Glutamatergic neuron (in vitro differentiated cells): ENCODE data around the gene PSD4. TPM values are rescaled to one million over a fixed set of nuclear protein-coding genes. Genes with fewer than 3 reads are reported as not detected.

Experiments used
- DNase-seq: peaks from one replicate; pipeline ENCODE4 v3.0.0; 2022
- H3K27ac Mint-ChIP-seq: one replicate; pipeline ENCODE4 v1.8.0; 2020; ENCODE audit warnings: mild to moderate bottlenecking, mixed read lengths, inconsistent platforms; ENCODE audit not compliant: unreplicated experiment
- H3K27me3 Mint-ChIP-seq: one replicate; pipeline ENCODE4 v1.8.0; 2020; ENCODE audit warnings: mild to moderate bottlenecking, moderate library complexity, mixed read lengths, inconsistent platforms; ENCODE audit not compliant: unreplicated experiment
- H3K36me3 Mint-ChIP-seq: one replicate; pipeline ENCODE4 v1.8.0; 2020; ENCODE audit warnings: mild to moderate bottlenecking, mixed read lengths, inconsistent platforms; ENCODE audit not compliant: unreplicated experiment
- H3K4me1 Mint-ChIP-seq: one replicate; pipeline ENCODE4 v1.8.0; 2020; ENCODE audit warnings: mild to moderate bottlenecking, low read depth, mixed read lengths, inconsistent platforms; ENCODE audit not compliant: unreplicated experiment
- H3K4me3 Mint-ChIP-seq: one replicate; pipeline ENCODE4 v1.8.0; 2020; ENCODE audit warnings: mild to moderate bottlenecking, mixed read lengths, inconsistent platforms; ENCODE audit not compliant: unreplicated experiment
- H3K9me3 Mint-ChIP-seq: one replicate; pipeline ENCODE4 v1.8.0; 2020; ENCODE audit warnings: mild to moderate bottlenecking, moderate library complexity, mixed read lengths, inconsistent platforms; ENCODE audit not compliant: unreplicated experiment
- total RNA-seq: library from RNA; stranded (reverse); fragmentation: NEBNext Ultra II Directional; extraction: Animal tissue kit (Norgen Biotek cat#: 25700); gene quantifications from one replicate; pipeline ENCODE4 v1.2.1, GENCODE V29; 2021; ENCODE audit not compliant: unreplicated experiment
- TF ChIP-seq, protein P1 (sequence below): fragments of 200-600 bp; sonication (generic); IDR thresholded peaks from one replicate; pipeline ENCODE4 v1.5.0; 2021; ENCODE audit not compliant: partially characterized antibody, unreplicated experiment

The PSD4 gene
- total RNA-seq, 1 donor from 2014 or later, result 1.2 TPM

DNA sequence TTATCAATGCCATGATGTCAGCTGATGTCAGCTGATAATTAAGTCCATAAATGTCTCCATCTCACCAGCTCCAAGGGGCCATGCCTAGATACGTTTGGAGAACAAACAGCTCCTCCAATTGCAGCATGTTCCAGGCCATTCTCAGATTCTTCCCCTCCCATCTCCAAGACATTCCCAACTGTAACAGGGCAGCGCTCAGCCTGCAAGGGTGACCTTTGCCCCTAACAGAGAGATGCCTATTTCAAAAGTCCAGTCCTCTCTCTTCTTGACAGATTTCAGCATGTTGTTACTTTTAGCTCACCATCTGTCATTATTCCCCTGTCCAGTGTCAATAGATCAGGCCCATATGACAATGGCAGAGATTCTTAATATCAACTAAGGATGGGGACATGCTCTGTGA, 9.9 kb downstream of the PSD4 start:
- peak overlapping the region; percentile 11 for H3K27ac Mint-ChIP-seq
- TF ChIP-seq, protein P1, sequence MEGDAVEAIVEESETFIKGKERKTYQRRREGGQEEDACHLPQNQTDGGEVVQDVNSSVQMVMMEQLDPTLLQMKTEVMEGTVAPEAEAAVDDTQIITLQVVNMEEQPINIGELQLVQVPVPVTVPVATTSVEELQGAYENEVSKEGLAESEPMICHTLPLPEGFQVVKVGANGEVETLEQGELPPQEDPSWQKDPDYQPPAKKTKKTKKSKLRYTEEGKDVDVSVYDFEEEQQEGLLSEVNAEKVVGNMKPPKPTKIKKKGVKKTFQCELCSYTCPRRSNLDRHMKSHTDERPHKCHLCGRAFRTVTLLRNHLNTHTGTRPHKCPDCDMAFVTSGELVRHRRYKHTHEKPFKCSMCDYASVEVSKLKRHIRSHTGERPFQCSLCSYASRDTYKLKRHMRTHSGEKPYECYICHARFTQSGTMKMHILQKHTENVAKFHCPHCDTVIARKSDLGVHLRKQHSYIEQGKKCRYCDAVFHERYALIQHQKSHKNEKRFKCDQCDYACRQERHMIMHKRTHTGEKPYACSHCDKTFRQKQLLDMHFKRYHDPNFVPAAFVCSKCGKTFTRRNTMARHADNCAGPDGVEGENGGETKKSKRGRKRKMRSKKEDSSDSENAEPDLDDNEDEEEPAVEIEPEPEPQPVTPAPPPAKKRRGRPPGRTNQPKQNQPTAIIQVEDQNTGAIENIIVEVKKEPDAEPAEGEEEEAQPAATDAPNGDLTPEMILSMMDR, result no peak
- peaks cover 8% of the 10 kb centered on the region for H3K9me3 Mint-ChIP-seq
- H3K4me1 Mint-ChIP-seq, result peaks cover 19% of the 10 kb centered on the region
- H3K4me3 Mint-ChIP-seq, result peak overlapping the region; percentile 2
- H3K36me3 Mint-ChIP-seq, result no peaks in the 10 kb centered on the region
- peaks cover 10% of the 10 kb centered on the region for H3K27me3 Mint-ChIP-seq
- no peak for DNase-seq

DNA sequence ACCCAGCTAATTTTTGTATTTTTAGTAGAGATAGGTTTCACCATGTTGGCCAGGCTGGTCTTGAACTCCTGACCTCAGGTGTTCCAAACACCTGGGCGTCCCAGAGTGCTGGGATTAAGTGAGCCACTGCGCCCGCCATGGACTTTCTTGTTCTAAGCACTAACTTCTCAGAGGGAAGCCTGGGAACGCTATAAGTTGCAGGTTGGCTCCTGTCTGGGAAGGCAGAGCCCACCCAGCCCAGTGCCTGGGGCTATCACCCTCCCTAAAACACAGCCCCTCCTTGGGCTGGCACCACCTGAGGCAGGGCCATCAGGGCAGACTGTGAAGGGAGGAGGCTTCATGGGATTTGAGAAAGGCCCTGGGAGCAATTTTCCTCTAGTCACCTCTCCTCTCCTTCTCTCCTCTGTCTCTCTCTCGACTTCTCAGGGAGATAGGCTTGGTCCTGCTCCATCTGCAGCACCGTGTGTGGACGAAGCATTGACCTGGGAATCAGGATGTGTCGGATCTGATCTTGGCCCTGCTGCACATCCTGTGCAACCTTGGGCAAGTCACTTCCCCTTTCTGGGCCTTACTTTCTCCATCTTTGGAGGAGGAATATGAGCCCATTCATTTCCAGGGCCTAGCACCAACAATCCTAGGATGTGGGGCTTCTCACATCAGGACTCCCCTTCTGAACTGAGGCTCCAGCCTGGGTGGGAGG, 10.9 kb downstream of the PSD4 start:
- peaks cover 8% of the 10 kb centered on the region for H3K9me3 Mint-ChIP-seq
- H3K27me3 Mint-ChIP-seq, result peaks cover 10% of the 10 kb centered on the region
- no peaks in the 10 kb centered on the region for H3K36me3 Mint-ChIP-seq
- TF ChIP-seq, protein P1, result no peak
- no peak overlapping the region for H3K4me3 Mint-ChIP-seq
- no peak overlapping the region for H3K27ac Mint-ChIP-seq
- DNase-seq, result no peak
- peaks cover 19% of the 10 kb centered on the region for H3K4me1 Mint-ChIP-seq

DNA sequence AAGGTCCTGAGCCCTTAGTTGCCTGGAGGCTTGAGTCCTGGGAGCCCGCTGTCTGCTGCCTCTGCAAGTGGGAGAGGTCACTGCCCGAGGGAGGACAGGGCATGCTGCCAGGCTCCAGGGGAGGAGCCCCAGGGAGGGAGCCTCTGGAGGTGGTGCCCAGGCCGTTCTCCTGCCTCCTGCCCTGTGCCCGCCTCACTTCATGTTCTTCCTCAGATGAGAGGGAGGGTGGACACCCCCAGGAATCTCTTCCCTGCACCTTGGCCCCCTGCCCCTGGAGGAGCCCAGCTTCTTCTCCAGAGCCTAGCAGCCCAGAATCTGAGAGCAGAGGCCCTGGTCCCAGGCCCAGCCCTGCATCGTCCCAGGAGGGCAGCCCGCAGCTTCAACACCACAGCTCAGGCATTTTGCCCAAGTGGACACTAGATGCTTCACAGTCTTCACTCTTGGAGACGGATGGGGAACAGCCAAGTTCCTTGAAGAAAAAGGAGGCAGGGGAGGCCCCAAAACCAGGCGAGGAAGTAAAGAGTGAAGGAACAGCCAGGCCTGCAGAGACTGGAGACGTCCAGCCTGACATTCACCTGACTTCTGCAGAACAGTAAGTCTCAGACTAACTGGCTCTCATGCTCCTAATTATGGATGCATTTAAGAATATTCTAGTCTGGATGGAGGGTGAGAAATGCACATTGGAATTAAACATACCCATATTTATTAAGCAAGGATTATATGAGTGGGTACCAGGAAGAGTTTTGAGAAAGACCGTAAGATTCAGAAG, 12.1 kb downstream of the PSD4 start:
- H3K4me1 Mint-ChIP-seq, result peaks cover 16% of the 10 kb centered on the region
- no peak overlapping the region for H3K4me3 Mint-ChIP-seq
- H3K27me3 Mint-ChIP-seq, result peaks cover 6% of the 10 kb centered on the region
- no peaks in the 10 kb centered on the region for H3K36me3 Mint-ChIP-seq
- H3K9me3 Mint-ChIP-seq, result peaks cover 4% of the 10 kb centered on the region
- TF ChIP-seq, protein P1, result no peak
- no peak for DNase-seq
- no peak overlapping the region for H3K27ac Mint-ChIP-seq

DNA sequence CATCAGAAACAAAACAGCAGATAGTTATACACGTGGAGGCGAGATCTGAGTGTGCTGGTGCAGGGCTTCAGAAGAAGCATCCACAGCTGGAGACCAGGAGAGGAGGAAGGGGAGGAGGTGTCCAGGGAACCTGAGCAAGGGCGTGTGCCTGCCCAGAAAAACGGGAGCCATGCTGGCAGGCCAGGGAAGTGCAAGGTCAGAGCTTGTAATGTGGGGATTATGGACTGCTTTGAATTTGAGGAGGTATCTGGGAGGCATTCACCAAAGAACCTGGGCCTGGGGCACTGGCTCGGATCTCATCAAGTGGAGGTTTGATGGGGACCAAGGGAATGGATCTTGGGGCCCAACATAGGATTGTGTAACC, 12.6 kb downstream of the PSD4 start:
- Mint-ChIP-seq H3K36me3 (no peaks in the 10 kb centered on the region), H3K4me3 (no peak overlapping the region), H3K27me3 (peaks cover 6% of the 10 kb centered on the region), H3K4me1 (peaks cover 16% of the 10 kb centered on the region), H3K27ac (no peak overlapping the region), H3K9me3 (peaks cover 2% of the 10 kb centered on the region)
- TF ChIP-seq, protein P1, result no peak
- no peak for DNase-seq

DNA sequence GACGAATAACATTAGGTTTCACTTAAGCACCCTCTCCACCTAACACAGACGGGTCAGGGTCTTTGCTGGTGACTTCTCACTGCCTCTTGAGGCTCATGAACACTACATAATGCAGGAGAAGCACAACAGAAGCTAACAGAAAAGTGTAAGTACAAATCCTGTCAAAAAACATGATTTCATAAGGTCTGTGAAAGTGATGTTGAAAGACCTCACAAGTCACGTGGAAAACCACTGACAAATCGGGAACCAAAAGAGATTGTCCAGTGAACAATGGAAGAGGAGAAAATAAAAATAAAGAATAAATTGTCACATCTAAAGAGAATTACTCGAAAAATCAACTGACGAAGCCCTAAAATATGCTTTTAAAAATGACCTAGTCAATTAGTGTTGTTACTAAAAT, 14.0 kb downstream of the PSD4 start:
- Mint-ChIP-seq H3K27me3 (peaks cover 2% of the 10 kb centered on the region), H3K9me3 (peaks cover 2% of the 10 kb centered on the region), H3K4me1 (peaks cover 10% of the 10 kb centered on the region), H3K36me3 (no peaks in the 10 kb centered on the region), H3K27ac (no peak overlapping the region), H3K4me3 (no peak overlapping the region)
- TF ChIP-seq, protein P1, result no peak
- DNase-seq, result no peak
